ENCODE measurements around the gene TRIM29. TPM values are rescaled to one million over a fixed set of nuclear protein-coding genes. Genes with fewer than 3 reads are reported as not detected.

The TRIM29 gene
- total RNA-seq (2014; rRNA removed) = 31.8 and 38.5 TPM in 2 replicates
- percentile 28 among the genes with signal in this experiment for Bru-seq, nascent RNA
- BruChase-seq, experiment 1, labeled RNA remaining after a 6-hour chase = percentile 31 among the genes with signal in this experiment
- BruChase-seq, experiment 2, labeled RNA remaining after a 2-hour chase = percentile 21 among the genes with signal in this experiment
- long read RNA-seq, partial matches to known transcripts = 2 of 6 reads
- long read RNA-seq, other reads (novel, unspliced or antisense) = 3 of 6 reads

GRCh38 chr11:120137611-120138521 is at the start of gene TRIM29:
Gene TRIM29, minus strand, starts transcription at chr11:120138113. Its CDS starts 82 bp downstream, at chr11:120138031.
- no peaks in the 10 kb centered on the region for H3F3A ChIP-seq (ENCODE audit: low read length, unreplicated experiment)
- H3K27ac ChIP-seq (ENCODE audit: low read length) = peak within 1 kb of the TSS; percentile 79
- peaks cover 19% of the 10 kb centered on the region for H3K4me1 ChIP-seq (ENCODE audit: insufficient read depth, low read length)
- H3K36me3 ChIP-seq (ENCODE audit: low read depth, low read length) = no peaks in the 10 kb centered on the region
- DNase-seq (peak; percentile 76), ATAC-seq (peak; percentile 57)
- H3K9ac ChIP-seq (ENCODE audit: low read length) = peak within 1 kb of the TSS; percentile 42
- TF ChIP-seq EZH2phosphoT487 (IDR thresholded peaks at IDR 0.05; ENCODE audit: borderline replicate concordance, low read length) = no peak
- TF ChIP-seq CTCF (conservative IDR thresholded peaks at IDR 0.05; ENCODE audit: low read depth, low read length) = peak; percentile 29; the same call in 1 of the 2 replicates
- H3K4me3 ChIP-seq (ENCODE audit: low read length) = peak within 1 kb of the TSS; percentile 29; the same call in 1 of the 2 replicates
- no peaks in the 10 kb centered on the region for H3K27me3 ChIP-seq (ENCODE audit: low read length)
- no peaks in the 10 kb centered on the region for H3K79me2 ChIP-seq (ENCODE audit: low read length)
- intact Hi-C loops (cut with micrococcal nuclease) = no loop called here
- no peaks in the 10 kb centered on the region for H4K20me1 ChIP-seq (ENCODE audit: low read length)
- H2AFZ ChIP-seq (ENCODE audit: low read length) = peak within 1 kb of the TSS; percentile 51; the same call in 1 of the 2 replicates
- H3K9me3 ChIP-seq (ENCODE audit: low read length) = no peaks in the 10 kb centered on the region
- H3K9me2 ChIP-seq (replicated peaks; ENCODE audit: low read length) = no peaks in the 10 kb centered on the region
- CTCF ChIA-PET = no interaction called here
- POLR2A ChIA-PET (ENCODE audit: unreplicated experiment) = no interaction called here
- no TSS peak for BruUV-seq (replicated peaks)
- peak within 1 kb of the TSS; percentile 75 for H3K4me2 ChIP-seq (ENCODE audit: low read length)

- no peaks in the 10 kb centered on the region for H4K20me1 ChIP-seq (ENCODE audit: low read length)
- peaks cover 11% of the 10 kb centered on the region; the same call in 1 of the 2 replicates for H3K4me1 ChIP-seq (ENCODE audit: insufficient read depth, low read length)
- peak overlapping the region; percentile 11; the same call in 1 of the 2 replicates for H3K4me2 ChIP-seq (ENCODE audit: low read length)
- TF ChIP-seq CTCF (conservative IDR thresholded peaks at IDR 0.05; ENCODE audit: low read depth, low read length) = no peak
- TF ChIP-seq EZH2phosphoT487 (IDR thresholded peaks at IDR 0.05; ENCODE audit: borderline replicate concordance, low read length) = no peak
- no peaks in the 10 kb centered on the region for H3F3A ChIP-seq (ENCODE audit: low read length, unreplicated experiment)
- H3K9me2 ChIP-seq (replicated peaks; ENCODE audit: low read length) = no peaks in the 10 kb centered on the region
- no peaks in the 10 kb centered on the region for H3K9me3 ChIP-seq (ENCODE audit: low read length)
- no peak overlapping the region for H3K4me3 ChIP-seq (ENCODE audit: low read length)
- no peak overlapping the region for H2AFZ ChIP-seq (ENCODE audit: low read length)
- DNase-seq (peak; percentile 44), ATAC-seq (peak; percentile 21)
- no TSS peak for BruUV-seq (replicated peaks)
- H3K27ac ChIP-seq (ENCODE audit: low read length) = peak overlapping the region; percentile 46
- peak overlapping the region; percentile 39; the same call in 1 of the 2 replicates for H3K9ac ChIP-seq (ENCODE audit: low read length)
- no peaks in the 10 kb centered on the region for H3K36me3 ChIP-seq (ENCODE audit: low read depth, low read length)
- peaks cover 20% of the 10 kb centered on the region for H3K27me3 ChIP-seq (ENCODE audit: low read length)
- ChIA-PET POLR2A (ENCODE audit: unreplicated experiment) (interaction anchor here (0.7 kb wide), 1 partner anchor 113 kb away, joined by 3 read pairs; no protein-coding TSS in a partner anchor), CTCF (no interaction called here)
- H3K79me2 ChIP-seq (ENCODE audit: low read length) = no peaks in the 10 kb centered on the region
- intact Hi-C loops (cut with micrococcal nuclease) = no loop called here
Measured at GRCh38 chr11:120186774-120187591, 49.1 kb upstream of the TRIM29 start.

Data from PC-3 (cell line).